Measurements from ENCODE around the gene HAUS5. TPM values are rescaled to one million over a fixed set of nuclear protein-coding genes. Genes with fewer than 3 reads are reported as not detected.
A peak's percentile ranks its signal among the peaks of the same experiment; 100 is the strongest.

The HAUS5 gene, protein sequence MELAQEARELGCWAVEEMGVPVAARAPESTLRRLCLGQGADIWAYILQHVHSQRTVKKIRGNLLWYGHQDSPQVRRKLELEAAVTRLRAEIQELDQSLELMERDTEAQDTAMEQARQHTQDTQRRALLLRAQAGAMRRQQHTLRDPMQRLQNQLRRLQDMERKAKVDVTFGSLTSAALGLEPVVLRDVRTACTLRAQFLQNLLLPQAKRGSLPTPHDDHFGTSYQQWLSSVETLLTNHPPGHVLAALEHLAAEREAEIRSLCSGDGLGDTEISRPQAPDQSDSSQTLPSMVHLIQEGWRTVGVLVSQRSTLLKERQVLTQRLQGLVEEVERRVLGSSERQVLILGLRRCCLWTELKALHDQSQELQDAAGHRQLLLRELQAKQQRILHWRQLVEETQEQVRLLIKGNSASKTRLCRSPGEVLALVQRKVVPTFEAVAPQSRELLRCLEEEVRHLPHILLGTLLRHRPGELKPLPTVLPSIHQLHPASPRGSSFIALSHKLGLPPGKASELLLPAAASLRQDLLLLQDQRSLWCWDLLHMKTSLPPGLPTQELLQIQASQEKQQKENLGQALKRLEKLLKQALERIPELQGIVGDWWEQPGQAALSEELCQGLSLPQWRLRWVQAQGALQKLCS
- total RNA-seq (10 to 100 TPM; 28.4 to 29.9 TPM), total RNA-seq (13.6 to 79.6 (median 35.7) reads per million in 172 experiments)
- polyA plus RNA-seq (2013, experiment 1 of 2) = 13.3 TPM
- polyA plus RNA-seq (2013, experiment 2 of 2) = 16.9 TPM

GRCh38 chr19:35612559-35613321, at the start of gene HAUS5:
HAUS5 (plus strand) TSS chr19:35612735; CDS start chr19:35612795, 60 bp downstream.
- peak within 1 kb of the TSS; percentile 92 for H3K4me3 ChIP-seq (ENCODE audit: low read length)
- DNase-seq (peak; percentile 89 to 98 (median 95)), ATAC-seq (ENCODE audit: poor library complexity) (peak; percentile 91)
- peak within 1 kb of the TSS; percentile 70 to 72 for H3K27ac ChIP-seq (ENCODE audit: low read depth in 1 of 2, low read length in 2 of 2)
- H3K4me1 Mint-ChIP-seq (ENCODE audit: low read depth) = peaks cover 36% of the 10 kb centered on the region
- H3K4me3 Mint-ChIP-seq = peak within 1 kb of the TSS; percentile 94
- ChIA-PET CTCF (interaction anchor here (1.1 kb wide), 1 partner anchor 102 kb away, joined by 3 read pairs; no protein-coding TSS in a partner anchor), POLR2A (interaction anchor here (0.6 to 2.3 kb wide), 7 partner anchors 9 to 802 kb away, joined by 3 to 21 read pairs (median 4); partner anchors contain the start of gene COX6B1)
- H3K4me1 ChIP-seq (ENCODE audit: insufficient read depth, low read length) = peaks cover 38% of the 10 kb centered on the region
- H3K36me3 ChIP-seq (ENCODE audit: insufficient read depth, low read length) = peaks cover 17% of the 10 kb centered on the region
- TF ChIP-seq, protein P1, sequence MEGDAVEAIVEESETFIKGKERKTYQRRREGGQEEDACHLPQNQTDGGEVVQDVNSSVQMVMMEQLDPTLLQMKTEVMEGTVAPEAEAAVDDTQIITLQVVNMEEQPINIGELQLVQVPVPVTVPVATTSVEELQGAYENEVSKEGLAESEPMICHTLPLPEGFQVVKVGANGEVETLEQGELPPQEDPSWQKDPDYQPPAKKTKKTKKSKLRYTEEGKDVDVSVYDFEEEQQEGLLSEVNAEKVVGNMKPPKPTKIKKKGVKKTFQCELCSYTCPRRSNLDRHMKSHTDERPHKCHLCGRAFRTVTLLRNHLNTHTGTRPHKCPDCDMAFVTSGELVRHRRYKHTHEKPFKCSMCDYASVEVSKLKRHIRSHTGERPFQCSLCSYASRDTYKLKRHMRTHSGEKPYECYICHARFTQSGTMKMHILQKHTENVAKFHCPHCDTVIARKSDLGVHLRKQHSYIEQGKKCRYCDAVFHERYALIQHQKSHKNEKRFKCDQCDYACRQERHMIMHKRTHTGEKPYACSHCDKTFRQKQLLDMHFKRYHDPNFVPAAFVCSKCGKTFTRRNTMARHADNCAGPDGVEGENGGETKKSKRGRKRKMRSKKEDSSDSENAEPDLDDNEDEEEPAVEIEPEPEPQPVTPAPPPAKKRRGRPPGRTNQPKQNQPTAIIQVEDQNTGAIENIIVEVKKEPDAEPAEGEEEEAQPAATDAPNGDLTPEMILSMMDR (IDR thresholded peaks at IDR 0.05) = no peak
- H3K9me3 ChIP-seq (ENCODE audit: control insufficient read depth in 1 of 2, insufficient read depth in 1 of 2, low read length in 2 of 2) = no peaks in the 10 kb centered on the region
- no peaks in the 10 kb centered on the region for H3K27me3 Mint-ChIP-seq
- H3K27ac Mint-ChIP-seq = peak within 1 kb of the TSS; percentile 94
- H3K36me3 Mint-ChIP-seq (ENCODE audit: low read depth) = peaks cover 16% of the 10 kb centered on the region
- intact Hi-C loops (cut with DNase I, micrococcal nuclease) = loop anchor here (1.0 to 2.0 kb wide), 5 partner anchors 16 to 67 kb away; partner anchors contain the start of genes COX6B1 (in 1 of the 2), RBM42 (in 1 of the 2) and TMEM147 (in 1 of the 2)
- no peaks in the 10 kb centered on the region for H3K27me3 ChIP-seq (ENCODE audit: control insufficient read depth in 1 of 2, insufficient read depth in 2 of 2, low read length in 2 of 2)
- no peaks in the 10 kb centered on the region for H3K9me3 Mint-ChIP-seq

GRCh38 chr19:35562776-35563175, 49.8 kb upstream of the HAUS5 start:
- no peak overlapping the region for H3K4me3 Mint-ChIP-seq
- H3K27me3 Mint-ChIP-seq = peaks cover 74% of the 10 kb centered on the region
- H3K9me3 Mint-ChIP-seq = no peaks in the 10 kb centered on the region
- H3K27ac Mint-ChIP-seq = no peak overlapping the region
- H3K4me1 Mint-ChIP-seq (ENCODE audit: low read depth) = peaks cover 9% of the 10 kb centered on the region
- H3K36me3 Mint-ChIP-seq (ENCODE audit: low read depth) = no peaks in the 10 kb centered on the region
- no peak for DNase-seq
- H3K4me3 ChIP-seq (ENCODE audit: low read length) = no peak overlapping the region
- no peaks in the 10 kb centered on the region for H3K36me3 ChIP-seq (ENCODE audit: insufficient read depth, low read length)
- H3K9me3 ChIP-seq (ENCODE audit: control insufficient read depth in 1 of 2, insufficient read depth in 1 of 2, low read length in 2 of 2) = peaks cover 0 to 16% of the 10 kb centered on the region in 2 experiments
- H3K27ac ChIP-seq (ENCODE audit: low read depth in 1 of 2, low read length in 2 of 2) = no peak overlapping the region
- H3K4me1 ChIP-seq (ENCODE audit: insufficient read depth, low read length) = peaks cover 14% of the 10 kb centered on the region
- peaks cover 15 to 36% of the 10 kb centered on the region in 2 experiments for H3K27me3 ChIP-seq (ENCODE audit: control insufficient read depth in 1 of 2, insufficient read depth in 2 of 2, low read length in 2 of 2)
- POLR2A ChIA-PET = no interaction called here
- intact Hi-C loops (cut with DNase I, micrococcal nuclease) = loop anchor here in 1 of 2 experiments (10.0 kb wide), 1 partner anchor 112 kb away; no protein-coding TSS in a partner anchor
- TF ChIP-seq, protein P1 (IDR thresholded peaks at IDR 0.05) = no peak
- ATAC-seq (ENCODE audit: poor library complexity) = no peak
- CTCF ChIA-PET = no interaction called here
